GM12891 (cell line): ENCODE results near the gene LTA4H.

Experiments
- DNase-seq: peaks from one replicate; pipeline ENCODE4 v3.0.0; 2011; ENCODE audit warnings: low spot score; ENCODE audit not compliant: insufficient read length
- FAIRE-seq: peaks from 2 replicates; lab custom pipeline; 2011; peaks lifted over from hg19 to GRCh38; lab: Jason Lieb, UNC
- PAX5 ChIP-seq: IDR thresholded peaks from 2 replicates; pipeline ENCODE4 v1.6.1; 2011; ENCODE audit warnings: low read length, moderate library complexity, mild to moderate bottlenecking; ENCODE audit not compliant: insufficient read depth, severe bottlenecking
- POLR2A ChIP-seq: IDR thresholded peaks from 2 replicates; pipeline ENCODE4 v1.6.1; 2011; ENCODE audit warnings: low read depth, low read length, control low read depth
- POLR2AphosphoS5 ChIP-seq: IDR thresholded peaks from 2 replicates; pipeline ENCODE4 v1.6.1; 2011; ENCODE audit warnings: low read depth, low read length, control low read depth
- POU2F2 ChIP-seq: IDR thresholded peaks from 2 replicates; pipeline ENCODE4 v1.6.1; 2011; ENCODE audit warnings: low read depth, mild to moderate bottlenecking, control low read depth, low read length, moderate library complexity
- SPI1 ChIP-seq: IDR thresholded peaks from 2 replicates; pipeline ENCODE4 v1.6.1; 2011; ENCODE audit warnings: low read depth, low read length, control low read depth
- TAF1 ChIP-seq: IDR thresholded peaks from 2 replicates; pipeline ENCODE4 v1.6.1; 2011; ENCODE audit warnings: low read depth, low read length, control low read depth

Gene LTA4H

DNA sequence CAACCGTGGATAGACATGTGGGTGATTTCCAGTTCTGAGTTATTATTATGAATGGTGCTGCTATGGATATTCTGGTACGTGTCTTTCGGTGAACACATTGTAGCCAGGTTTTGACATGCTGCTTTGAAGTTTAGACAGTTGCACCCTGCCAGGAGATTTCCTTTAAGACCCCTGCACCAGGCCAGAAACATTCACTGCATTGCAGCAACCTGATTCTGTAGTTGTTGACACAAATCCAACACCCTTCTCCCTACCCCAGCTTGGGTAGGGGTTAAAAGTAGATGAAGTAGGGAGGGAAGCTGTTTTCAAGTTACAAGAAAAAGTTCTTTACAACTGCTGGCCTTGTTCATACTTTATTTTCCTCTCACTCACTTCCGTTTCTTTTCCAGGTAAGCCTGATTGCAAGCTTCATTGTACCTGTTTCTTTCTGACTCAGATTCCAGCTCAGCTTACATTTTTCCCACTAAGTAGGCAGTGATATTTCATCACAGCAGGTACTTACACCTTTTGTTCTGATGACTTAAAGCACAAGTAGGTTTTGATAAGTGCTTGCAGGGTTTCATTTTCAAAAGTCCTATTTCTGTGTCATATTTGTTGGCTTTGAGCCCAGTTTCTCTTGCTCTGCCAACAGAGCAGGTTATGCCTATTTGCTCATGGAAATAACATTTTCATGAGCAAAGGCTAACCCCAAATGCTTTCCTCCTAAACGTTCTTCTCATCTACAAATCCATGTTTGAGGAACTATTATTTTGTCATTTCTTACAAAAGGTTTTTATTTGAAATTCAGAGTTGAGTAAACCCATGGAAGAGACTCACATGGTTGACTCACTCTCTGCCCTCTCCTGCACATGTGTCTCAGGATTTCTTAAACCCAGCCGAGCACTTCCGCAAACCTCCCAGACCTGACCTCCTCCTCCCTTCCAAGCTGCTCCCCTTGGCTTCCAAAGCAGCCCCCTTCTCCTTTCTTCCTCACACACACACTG, 12.1 kb upstream of the LTA4H start:
- DNase-seq (no peak), FAIRE-seq (peak; percentile 43)

GRCh38 chr12:96046543-96047228, 11.3 kb upstream of the LTA4H start:
- FAIRE-seq (no peak), DNase-seq (no peak)
- TF ChIP-seq SPI1 (no peak), POLR2AphosphoS5 (no peak), POU2F2 (no peak), PAX5 (no peak), POLR2A (no peak), TAF1 (no peak)

More for the DNA sequence above, 12.1 kb upstream of the LTA4H start:
- TF ChIP-seq POU2F2: no peak
- no peak for TF ChIP-seq TAF1
- 0 out of 2 replicates have a peak, but pooled peaks have one; percentile 28 for TF ChIP-seq SPI1
- TF ChIP-seq PAX5: no peak
- no peak for TF ChIP-seq POLR2AphosphoS5
- TF ChIP-seq POLR2A: no peak

- DNase-seq (no peak), FAIRE-seq (no peak)
- TF ChIP-seq POLR2A: no peak
- no peak for TF ChIP-seq PAX5
- TF ChIP-seq SPI1: no peak
- no peak for TF ChIP-seq POLR2AphosphoS5
- TF ChIP-seq POU2F2: no peak
- no peak for TF ChIP-seq TAF1
These were observed 10.2 kb upstream of the LTA4H start for GRCh38 chr12:96045566-96045965.

- DNase-seq (no peak), FAIRE-seq (no peak)
- TF ChIP-seq POLR2AphosphoS5 (no peak), POLR2A (no peak), SPI1 (no peak), POU2F2 (no peak), PAX5 (no peak), TAF1 (no peak)
These were observed 9.5 kb upstream of the LTA4H start for GRCh38 chr12:96044943-96045290.

DNA sequence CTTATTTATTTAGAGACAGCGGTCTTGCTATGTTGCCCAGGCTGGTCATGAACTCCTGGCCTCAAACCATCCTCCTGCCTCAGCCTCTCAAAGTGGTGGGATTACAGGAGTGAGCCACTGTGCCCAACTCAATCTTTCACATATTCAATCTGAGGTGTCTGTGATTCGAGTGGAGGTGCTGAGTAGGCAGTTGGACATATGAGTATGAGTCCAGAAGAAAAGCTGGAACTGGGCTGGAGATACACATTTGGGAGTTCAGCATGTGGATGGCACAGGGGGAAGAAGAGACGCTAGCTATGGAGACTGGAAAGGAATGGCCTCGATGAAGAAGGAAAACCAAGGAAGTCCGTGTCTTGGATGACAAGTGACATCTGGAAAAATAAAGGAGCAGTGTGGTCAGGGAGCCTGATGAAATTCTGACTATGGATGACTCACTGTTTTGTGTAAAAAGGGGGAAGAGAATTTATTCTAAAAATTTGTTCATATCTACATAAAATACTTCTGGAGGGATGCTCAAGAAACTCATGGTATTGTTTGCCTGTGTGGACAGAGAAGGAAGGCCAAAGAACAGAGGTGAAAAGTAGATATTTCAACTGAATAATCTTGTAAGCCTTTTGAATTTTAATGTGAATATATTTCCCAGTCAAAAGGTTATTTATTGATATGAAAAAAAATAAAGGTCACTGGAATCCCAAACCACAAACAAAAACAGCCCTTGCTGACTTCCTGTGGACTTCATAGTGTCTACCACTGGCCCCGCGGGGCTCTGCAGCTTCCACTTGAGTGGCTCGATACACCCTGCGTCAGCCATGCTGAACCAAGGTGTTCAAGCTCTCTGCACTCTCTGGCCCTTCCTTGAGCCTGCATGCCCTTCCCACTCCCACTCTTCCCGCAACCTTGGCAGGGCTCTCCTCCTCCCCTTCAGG, 8.9 kb upstream of the LTA4H start:
- no peak for TF ChIP-seq TAF1
- no peak for TF ChIP-seq POLR2A
- no peak for TF ChIP-seq PAX5
- TF ChIP-seq POU2F2: no peak
- no peak for TF ChIP-seq SPI1
- no peak for TF ChIP-seq POLR2AphosphoS5

DNA sequence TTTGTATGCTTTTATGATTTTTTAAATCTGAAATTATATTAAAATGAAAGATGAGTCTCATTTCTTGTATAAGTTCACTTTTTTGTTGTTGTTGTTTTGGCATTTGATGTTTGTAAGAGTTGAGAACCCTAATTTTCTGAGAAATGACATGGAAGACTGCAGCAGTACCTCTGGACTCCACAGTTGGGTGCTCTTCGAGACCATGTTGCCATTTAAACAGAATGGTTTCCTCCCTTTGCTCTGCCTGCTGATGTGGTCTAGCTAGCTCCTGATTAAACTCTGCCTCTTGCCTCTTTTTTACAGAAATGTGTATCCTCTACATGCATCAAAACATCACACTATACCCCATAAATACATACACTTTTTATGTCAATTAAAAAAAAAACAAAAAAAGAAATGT, 5.8 kb upstream of the LTA4H start:
- no peak for FAIRE-seq

More for the DNA sequence above, 8.9 kb upstream of the LTA4H start:
- DNase-seq (no peak), FAIRE-seq (no peak)

DNA sequence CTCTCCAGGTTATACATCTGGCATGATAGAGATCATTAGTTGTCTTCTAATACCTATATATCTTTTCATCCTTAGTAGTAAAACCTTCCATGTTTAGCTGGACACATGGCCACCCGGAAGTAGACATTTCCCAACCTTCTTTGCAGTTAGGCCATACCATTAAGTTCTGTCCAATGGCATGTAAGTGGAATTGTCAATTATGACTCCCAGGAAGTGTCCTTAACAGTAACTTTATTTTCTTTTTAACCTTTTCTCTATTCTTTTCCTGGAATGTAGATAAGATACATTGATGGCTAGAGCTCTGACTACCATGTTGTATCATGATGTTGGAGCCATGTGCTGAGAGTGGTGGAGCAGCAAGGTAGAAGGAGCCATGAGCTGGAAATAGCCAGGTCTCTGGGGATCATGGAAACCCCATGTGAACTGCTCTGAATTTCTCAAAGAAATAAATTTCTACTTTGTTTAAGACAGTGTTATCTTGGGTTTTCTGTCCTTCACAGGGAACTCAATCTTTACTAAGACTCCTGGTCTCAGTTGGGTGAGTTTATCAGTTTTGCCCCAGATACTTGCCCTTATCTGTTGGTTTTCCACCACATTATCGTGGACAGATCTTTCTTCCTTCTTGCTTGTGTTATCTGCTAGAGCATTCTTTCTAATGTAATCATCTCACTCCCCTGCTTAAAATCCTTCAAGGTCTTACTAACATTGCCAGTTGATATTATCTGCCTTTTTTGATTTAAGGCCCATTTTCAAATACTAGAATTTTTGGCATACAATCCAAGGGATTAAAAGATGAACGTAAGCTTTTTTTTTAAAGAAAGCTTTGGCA, 5.1 kb upstream of the LTA4H start:
- DNase-seq: no peak
- FAIRE-seq: no peak
- TF ChIP-seq POU2F2: no peak
- no peak for TF ChIP-seq SPI1
- TF ChIP-seq POLR2AphosphoS5: no peak
- TF ChIP-seq POLR2A: no peak
- TF ChIP-seq PAX5: no peak
- TF ChIP-seq TAF1: no peak

More for the DNA sequence above, 5.8 kb upstream of the LTA4H start:
- no peak for TF ChIP-seq TAF1
- no peak for TF ChIP-seq POLR2A
- TF ChIP-seq PAX5: no peak
- DNase-seq: no peak

DNA sequence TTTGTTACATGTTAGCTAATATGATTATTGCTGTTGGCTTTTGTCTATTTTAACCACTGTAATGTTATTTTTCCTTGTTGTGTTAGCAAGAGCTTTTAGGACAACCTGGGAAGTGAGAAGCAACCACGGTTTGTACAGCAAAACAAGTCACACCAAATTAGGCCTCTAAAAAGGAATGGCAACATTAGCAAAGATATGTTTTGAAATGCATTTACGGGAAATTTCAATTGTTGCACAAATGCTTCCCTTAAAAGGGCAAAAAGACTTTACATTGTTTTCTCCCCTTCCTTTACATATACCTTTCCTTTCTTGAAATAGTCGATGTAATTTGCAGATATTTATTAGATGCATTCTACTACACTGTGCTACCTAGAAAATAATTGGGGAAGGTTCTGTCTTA, 4.1 kb upstream of the LTA4H start:
- no peak for TF ChIP-seq POLR2AphosphoS5
- no peak for TF ChIP-seq SPI1
- TF ChIP-seq POLR2A: no peak
- no peak for TF ChIP-seq TAF1
- TF ChIP-seq PAX5: no peak
- TF ChIP-seq POU2F2: no peak
- FAIRE-seq: no peak
- DNase-seq: no peak
